Tibial nerve (tissue), 4 donors: ENCODE results near the gene SORBS1. TPM values are rescaled to one million over a fixed set of nuclear protein-coding genes. Genes with fewer than 3 reads are reported as not detected.

Experiments used
- DNase-seq, 2 donors: peaks; one replicate each; pipeline ENCODE4 v3.0.0-alpha.2; 2019; ENCODE audit warnings: low spot score in 2 of 2
- H3K27ac ChIP-seq, 4 donors: fragments of 200-600 bp; sonication (generic) in 3 of 4; one replicate each; pipeline ENCODE4 v1.5.1; 2017 to 2019; ENCODE audit warnings: mild to moderate bottlenecking in 1 of 4
- H3K27me3 ChIP-seq, 2 donors: fragments of 200-600 bp; sonication (generic) in 1 of 2; one replicate each; pipeline versions ENCODE4 v1.5.1 to v1.6.0; 2017 to 2019
- H3K36me3 ChIP-seq, 3 donors: fragments of 200-600 bp; sonication (generic); one replicate each; pipeline ENCODE4 v1.5.1; 2018 to 2019
- H3K4me1 ChIP-seq, 4 donors: fragments of 200-600 bp; sonication (generic) in 3 of 4; one replicate each; pipeline ENCODE4 v1.5.1; 2017 to 2019
- H3K4me3 ChIP-seq, 4 donors: fragments of 200-600 bp; sonication (generic) in 3 of 4; one replicate each; pipeline ENCODE4 v1.5.1; 2017 to 2019; ENCODE audit warnings: mild to moderate bottlenecking in 1 of 4, moderate library complexity in 1 of 4
- H3K9me3 ChIP-seq, 4 donors: fragments of 200-600 bp; sonication (generic) in 3 of 4; one replicate each; pipeline ENCODE4 v1.5.1; 2017 to 2019
- EP300 ChIP-seq, 2 donors: sonication (generic); formaldehyde crosslinking; IDR thresholded peaks; one replicate each; pipeline ENCODE4 v1.6.1; 2017; ENCODE audit warnings: antibody characterized with exemption in 2 of 2, mild to moderate bottlenecking in 1 of 2
- POLR2A ChIP-seq, 2 donors: fragments of 450-650 bp; IDR thresholded peaks; one replicate each; pipeline ENCODE4 v1.6.1; 2017; ENCODE audit warnings: antibody characterized with exemption in 2 of 2, mild to moderate bottlenecking in 2 of 2, moderate library complexity in 2 of 2
- WGBS, 2 donors: methylation state at CpG; one replicate each; pipeline ENCODE4 v1.1.5; 2018; 5-methylcytosine and 5-hydroxymethylcytosine counted together
- total RNA-seq, 4 donors: library from RNA; depleted of rRNA; stranded (reverse); fragments of >200 nt; gene quantifications; one replicate each; pipeline ENCODE4 v1.1.0, GENCODE V29; 2016
- TF ChIP-seq, protein P1 (sequence below), 5 experiments: fragments of 200-600 bp in 3 of 5; fragments of 450-650 bp in 2 of 5; sonication (generic) in 3 of 5; IDR thresholded peaks; one replicate each; pipeline ENCODE4 v1.5.1; 2016 to 2019; ENCODE audit warnings: antibody characterized with exemption in 5 of 5, mild to moderate bottlenecking in 3 of 5, moderate library complexity in 2 of 5

SORBS1 gene
- total RNA-seq, 4 donors from 2014 or later = 427 to 623 (median 567) TPM

DNA sequence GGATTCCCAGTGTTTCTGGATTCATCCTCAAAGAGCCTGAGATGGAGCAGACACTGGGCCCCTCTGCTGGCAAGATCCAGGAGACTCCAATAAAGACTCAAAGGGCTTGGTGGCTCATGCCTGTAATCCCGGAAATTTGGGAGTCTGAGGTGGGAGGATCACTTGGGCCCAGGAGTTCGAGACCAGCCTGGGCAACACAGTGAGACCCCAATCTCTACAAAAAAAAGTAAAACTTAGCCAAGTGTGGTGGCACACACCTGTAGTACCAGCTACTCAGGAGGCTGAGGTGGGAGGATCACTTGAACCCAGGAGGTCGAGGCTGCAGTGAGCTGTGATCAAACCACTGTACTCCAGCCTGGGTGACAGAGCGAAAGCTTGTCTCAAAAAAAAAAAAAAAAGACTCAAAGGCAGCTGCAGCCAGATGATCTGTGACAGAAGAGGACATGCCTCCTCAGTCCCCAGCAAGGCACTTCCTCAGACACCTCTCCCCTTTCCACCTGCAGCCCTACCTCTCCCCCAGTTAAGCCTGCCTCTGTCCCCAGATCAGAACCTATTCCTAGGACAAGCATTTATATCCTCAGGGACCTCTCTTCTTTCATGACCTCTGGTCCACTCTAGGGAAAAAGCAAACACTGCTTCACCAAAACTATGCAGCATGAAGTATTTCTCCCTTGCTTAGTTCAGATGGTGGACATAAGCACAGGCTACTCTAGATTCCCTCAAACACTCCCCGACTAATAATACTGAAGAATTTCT is 298.2 kb downstream of the SORBS1 start:
- peaks cover 0 to 21% (median 0%) of the 10 kb centered on the region in 3 donors for H3K36me3 ChIP-seq
- TF ChIP-seq EP300 (IDR thresholded peaks at IDR 0.05) (no peak), POLR2A (IDR thresholded peaks at IDR 0.05) (no peak)
- TF ChIP-seq, protein P1, sequence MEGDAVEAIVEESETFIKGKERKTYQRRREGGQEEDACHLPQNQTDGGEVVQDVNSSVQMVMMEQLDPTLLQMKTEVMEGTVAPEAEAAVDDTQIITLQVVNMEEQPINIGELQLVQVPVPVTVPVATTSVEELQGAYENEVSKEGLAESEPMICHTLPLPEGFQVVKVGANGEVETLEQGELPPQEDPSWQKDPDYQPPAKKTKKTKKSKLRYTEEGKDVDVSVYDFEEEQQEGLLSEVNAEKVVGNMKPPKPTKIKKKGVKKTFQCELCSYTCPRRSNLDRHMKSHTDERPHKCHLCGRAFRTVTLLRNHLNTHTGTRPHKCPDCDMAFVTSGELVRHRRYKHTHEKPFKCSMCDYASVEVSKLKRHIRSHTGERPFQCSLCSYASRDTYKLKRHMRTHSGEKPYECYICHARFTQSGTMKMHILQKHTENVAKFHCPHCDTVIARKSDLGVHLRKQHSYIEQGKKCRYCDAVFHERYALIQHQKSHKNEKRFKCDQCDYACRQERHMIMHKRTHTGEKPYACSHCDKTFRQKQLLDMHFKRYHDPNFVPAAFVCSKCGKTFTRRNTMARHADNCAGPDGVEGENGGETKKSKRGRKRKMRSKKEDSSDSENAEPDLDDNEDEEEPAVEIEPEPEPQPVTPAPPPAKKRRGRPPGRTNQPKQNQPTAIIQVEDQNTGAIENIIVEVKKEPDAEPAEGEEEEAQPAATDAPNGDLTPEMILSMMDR (IDR thresholded peaks at IDR 0.05) = no peak
- WGBS, 2 donors = 70 to 80% methylated on average over 5 of the region's 5 CpGs
- no peak overlapping the region for H3K4me3 ChIP-seq
- no peaks in the 10 kb centered on the region for H3K9me3 ChIP-seq
- H3K27me3 ChIP-seq = no peaks in the 10 kb centered on the region
- no peak for DNase-seq
- H3K4me1 ChIP-seq = peaks cover 0 to 21% (median 6%) of the 10 kb centered on the region in 4 donors
- H3K27ac ChIP-seq = no peak overlapping the region

DNA sequence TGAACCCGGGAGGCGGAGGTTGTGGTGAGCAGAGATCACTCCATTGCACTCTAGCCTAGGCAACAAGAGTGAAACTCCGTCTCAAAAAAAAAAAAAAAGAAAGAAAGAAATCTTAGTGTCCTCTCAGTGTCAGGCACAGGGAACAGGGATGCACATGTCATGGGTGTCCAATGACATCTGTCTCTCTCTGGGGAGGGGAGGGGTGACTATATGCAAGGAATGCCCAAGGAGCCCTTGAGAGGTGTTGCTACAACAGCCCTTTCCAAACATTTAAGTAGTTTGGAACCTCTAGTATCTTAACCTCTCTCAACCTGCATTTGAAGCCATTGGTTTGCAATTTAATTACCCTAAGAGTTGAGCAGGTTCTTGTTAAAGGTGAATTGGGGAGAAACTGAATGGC is 299.2 kb downstream of the SORBS1 start:
- H3K36me3 ChIP-seq = peaks cover 0 to 26% (median 0%) of the 10 kb centered on the region in 3 donors
- peaks cover 0 to 21% (median 5%) of the 10 kb centered on the region in 4 donors for H3K4me1 ChIP-seq
- no peaks in the 10 kb centered on the region for H3K9me3 ChIP-seq
- TF ChIP-seq, protein P1 (IDR thresholded peaks at IDR 0.05) = no peak
- TF ChIP-seq EP300 (IDR thresholded peaks at IDR 0.05) (no peak), POLR2A (IDR thresholded peaks at IDR 0.05) (no peak)
- H3K4me3 ChIP-seq = no peak overlapping the region
- DNase-seq = no peak
- H3K27ac ChIP-seq = no peak overlapping the region
- WGBS, 2 donors = 96 to 97% methylated on average over 3 of the region's 3 CpGs
- no peaks in the 10 kb centered on the region for H3K27me3 ChIP-seq

Other genes starting within 250 kb of the SORBS1 start
- 10 to 100 TPM; 12.0 to 26.7 (median 17.3) TPM for gene ALDH18A1, start 95.3 kb upstream of the SORBS1 start, total RNA-seq
- gene TCTN3, start 132.6 kb upstream of the SORBS1 start, total RNA-seq = 10 to 100 TPM; 18.6 to 34.3 (median 21.7) TPM
- gene ENTPD1, start 194.8 kb upstream of the SORBS1 start, total RNA-seq = 10 to 100 TPM; 12.6 to 33.0 (median 26.1) TPM